ENCODE measurements around the gene PCNX2. TPM values are rescaled to one million over a fixed set of nuclear protein-coding genes. Genes with fewer than 3 reads are reported as not detected.

Gene PCNX2
- total RNA-seq, 1 donor from 2014 or later, result 25.5 TPM

GRCh38 chr1:232973652-232974611 is 321.6 kb downstream of the PCNX2 start:
- Histone ChIP-seq H3K27ac (ENCODE audit: low read depth, low read length) (no peak overlapping the region), H3K79me2 (ENCODE audit: insufficient read depth, low read length) (no peaks in the 10 kb centered on the region), H3K4me3 (ENCODE audit: insufficient read depth, low read depth, low read length) (no peak overlapping the region), H3K4me1 (ENCODE audit: insufficient read depth, low read length) (peaks cover 4% of the 10 kb centered on the region), H3K9me3 (ENCODE audit: insufficient read depth, low read depth, low read length) (peaks cover 4% of the 10 kb centered on the region), H4K20me1 (ENCODE audit: insufficient read depth, low read length) (no peaks in the 10 kb centered on the region), H3K36me3 (ENCODE audit: insufficient read depth, low read length) (no peaks in the 10 kb centered on the region), H3K9ac (ENCODE audit: low read length) (no peak overlapping the region), H3K27me3 (ENCODE audit: insufficient read depth, low read length) (no peaks in the 10 kb centered on the region), H3K4me2 (ENCODE audit: low read length) (no peak overlapping the region), H2AFZ (ENCODE audit: low read depth, low read length) (no peak overlapping the region)
- Mint-ChIP-seq H3K27me3 (ENCODE audit: low read depth, unreplicated experiment) (no peaks in the 10 kb centered on the region), H3K4me1 (ENCODE audit: low read depth, unreplicated experiment) (peaks cover 5% of the 10 kb centered on the region), H3K4me3 (ENCODE audit: unreplicated experiment) (no peak overlapping the region), H3K27ac (ENCODE audit: unreplicated experiment) (no peak overlapping the region), H3K9me3 (ENCODE audit: unreplicated experiment) (peaks cover 8% of the 10 kb centered on the region), H3K36me3 (ENCODE audit: low read depth, unreplicated experiment) (peaks cover 62% of the 10 kb centered on the region)
- TF ChIP-seq CTCF (IDR thresholded peaks at IDR 0.05; ENCODE audit: insufficient read depth, low read depth, low read length) (no peak), EZH2 (IDR thresholded peaks at IDR 0.05; ENCODE audit: insufficient read depth, low read length) (no peak)
- no peak for FAIRE-seq
- DNase-seq (ENCODE audit: low read depth), result no peak

GRCh38 chr1:232970508-232970907 is 325.0 kb downstream of the PCNX2 start:
- Mint-ChIP-seq H3K4me3 (ENCODE audit: unreplicated experiment) (no peak overlapping the region), H3K36me3 (ENCODE audit: low read depth, unreplicated experiment) (peaks cover 52% of the 10 kb centered on the region), H3K4me1 (ENCODE audit: low read depth, unreplicated experiment) (peaks cover 4% of the 10 kb centered on the region), H3K27ac (ENCODE audit: unreplicated experiment) (no peak overlapping the region), H3K27me3 (ENCODE audit: low read depth, unreplicated experiment) (no peaks in the 10 kb centered on the region), H3K9me3 (ENCODE audit: unreplicated experiment) (peaks cover 8% of the 10 kb centered on the region)
- DNase-seq (ENCODE audit: low read depth) (no peak), FAIRE-seq (no peak)
- Histone ChIP-seq H3K36me3 (ENCODE audit: insufficient read depth, low read length) (no peaks in the 10 kb centered on the region), H3K9me3 (ENCODE audit: insufficient read depth, low read depth, low read length) (peaks cover 4% of the 10 kb centered on the region), H3K9ac (ENCODE audit: low read length) (no peak overlapping the region), H3K4me2 (ENCODE audit: low read length) (no peak overlapping the region), H3K4me3 (ENCODE audit: insufficient read depth, low read depth, low read length) (no peak overlapping the region), H3K79me2 (ENCODE audit: insufficient read depth, low read length) (peaks cover 3% of the 10 kb centered on the region), H4K20me1 (ENCODE audit: insufficient read depth, low read length) (no peaks in the 10 kb centered on the region), H2AFZ (ENCODE audit: low read depth, low read length) (no peak overlapping the region), H3K27me3 (ENCODE audit: insufficient read depth, low read length) (no peaks in the 10 kb centered on the region), H3K27ac (ENCODE audit: low read depth, low read length) (no peak overlapping the region), H3K4me1 (ENCODE audit: insufficient read depth, low read length) (peaks cover 4% of the 10 kb centered on the region)
- TF ChIP-seq EZH2 (IDR thresholded peaks at IDR 0.05; ENCODE audit: insufficient read depth, low read length) (no peak), CTCF (IDR thresholded peaks at IDR 0.05; ENCODE audit: insufficient read depth, low read depth, low read length) (no peak)

- no peak overlapping the region for H3K9ac ChIP-seq (ENCODE audit: low read length)
- Mint-ChIP-seq H3K27ac (ENCODE audit: unreplicated experiment) (no peak overlapping the region), H3K36me3 (ENCODE audit: low read depth, unreplicated experiment) (peaks cover 49% of the 10 kb centered on the region), H3K4me3 (ENCODE audit: unreplicated experiment) (no peak overlapping the region), H3K4me1 (ENCODE audit: low read depth, unreplicated experiment) (no peaks in the 10 kb centered on the region), H3K9me3 (ENCODE audit: unreplicated experiment) (peaks cover 8% of the 10 kb centered on the region), H3K27me3 (ENCODE audit: low read depth, unreplicated experiment) (no peaks in the 10 kb centered on the region)
- no peaks in the 10 kb centered on the region for H4K20me1 ChIP-seq (ENCODE audit: insufficient read depth, low read length)
- no peak overlapping the region for H2AFZ ChIP-seq (ENCODE audit: low read depth, low read length)
- no peak overlapping the region for H3K4me2 ChIP-seq (ENCODE audit: low read length)
- H3K27me3 ChIP-seq (ENCODE audit: insufficient read depth, low read length), result no peaks in the 10 kb centered on the region
- DNase-seq (ENCODE audit: low read depth), result no peak
- peaks cover 3% of the 10 kb centered on the region for H3K79me2 ChIP-seq (ENCODE audit: insufficient read depth, low read length)
- H3K9me3 ChIP-seq (ENCODE audit: insufficient read depth, low read depth, low read length), result peaks cover 4% of the 10 kb centered on the region
- no peak overlapping the region for H3K4me3 ChIP-seq (ENCODE audit: insufficient read depth, low read depth, low read length)
- no peaks in the 10 kb centered on the region for H3K4me1 ChIP-seq (ENCODE audit: insufficient read depth, low read length)
- no peaks in the 10 kb centered on the region for H3K36me3 ChIP-seq (ENCODE audit: insufficient read depth, low read length)
- TF ChIP-seq CTCF (IDR thresholded peaks at IDR 0.05; ENCODE audit: insufficient read depth, low read depth, low read length) (no peak), EZH2 (IDR thresholded peaks at IDR 0.05; ENCODE audit: insufficient read depth, low read length) (no peak)
- no peak for FAIRE-seq
- H3K27ac ChIP-seq (ENCODE audit: low read depth, low read length), result no peak overlapping the region
Observed at GRCh38 chr1:232969799-232970198, 325.7 kb downstream of the PCNX2 start.

All from astrocyte (in vitro differentiated cells and primary cell).